ENCODE data around the gene NCCRP1. TPM values are rescaled to one million over a fixed set of nuclear protein-coding genes. Genes with fewer than 3 reads are reported as not detected.

The NCCRP1 gene
- total and polyA plus RNA-seq, 8 donors: 0.37 to 40.6 TPM; not detected in 6

DNA sequence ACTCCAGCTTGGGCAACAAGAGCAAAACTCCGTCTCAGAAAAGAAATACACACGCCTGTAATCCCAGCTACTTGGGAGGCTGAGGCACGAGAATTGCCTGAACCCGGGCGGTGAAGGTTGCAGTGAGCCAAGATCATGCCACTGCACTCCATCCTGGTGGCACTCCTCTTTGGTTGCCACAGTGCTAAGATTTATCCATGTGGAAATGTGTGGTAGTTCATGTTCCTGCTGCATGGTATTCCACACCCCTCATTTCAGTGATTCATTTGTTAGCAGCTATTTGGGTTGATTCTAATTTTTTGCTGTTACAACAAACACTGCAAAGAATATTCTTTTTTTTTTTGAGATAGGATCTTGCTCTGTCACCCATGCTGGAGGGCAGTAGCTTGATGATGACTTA, 35.9 kb downstream of the NCCRP1 start:
- no peak for DNase-seq
- H3K4me1 ChIP-seq: peaks cover 4 to 5% (median 4%) of the 10 kb centered on the region in 4 donors
- 81 to 95% (median 91%) methylated on average over 5 of the region's 5 CpGs for WGBS, 5 donors
- TF ChIP-seq POLR2AphosphoS5 (IDR thresholded peaks at IDR 0.05) (no peak), POLR2A (IDR thresholded peaks at IDR 0.05) (no peak), EP300 (IDR thresholded peaks at IDR 0.05) (no peak)
- TF ChIP-seq, protein P1, sequence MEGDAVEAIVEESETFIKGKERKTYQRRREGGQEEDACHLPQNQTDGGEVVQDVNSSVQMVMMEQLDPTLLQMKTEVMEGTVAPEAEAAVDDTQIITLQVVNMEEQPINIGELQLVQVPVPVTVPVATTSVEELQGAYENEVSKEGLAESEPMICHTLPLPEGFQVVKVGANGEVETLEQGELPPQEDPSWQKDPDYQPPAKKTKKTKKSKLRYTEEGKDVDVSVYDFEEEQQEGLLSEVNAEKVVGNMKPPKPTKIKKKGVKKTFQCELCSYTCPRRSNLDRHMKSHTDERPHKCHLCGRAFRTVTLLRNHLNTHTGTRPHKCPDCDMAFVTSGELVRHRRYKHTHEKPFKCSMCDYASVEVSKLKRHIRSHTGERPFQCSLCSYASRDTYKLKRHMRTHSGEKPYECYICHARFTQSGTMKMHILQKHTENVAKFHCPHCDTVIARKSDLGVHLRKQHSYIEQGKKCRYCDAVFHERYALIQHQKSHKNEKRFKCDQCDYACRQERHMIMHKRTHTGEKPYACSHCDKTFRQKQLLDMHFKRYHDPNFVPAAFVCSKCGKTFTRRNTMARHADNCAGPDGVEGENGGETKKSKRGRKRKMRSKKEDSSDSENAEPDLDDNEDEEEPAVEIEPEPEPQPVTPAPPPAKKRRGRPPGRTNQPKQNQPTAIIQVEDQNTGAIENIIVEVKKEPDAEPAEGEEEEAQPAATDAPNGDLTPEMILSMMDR (IDR thresholded peaks at IDR 0.05): no peak
- no peak overlapping the region for H3K27ac ChIP-seq
- H3K27me3 ChIP-seq: peaks cover 0 to 26% (median 0%) of the 10 kb centered on the region in 3 donors
- intact Hi-C loops (cut with DNase I; ENCODE audit: low total_unique reads): no loop called here
- H3K36me3 ChIP-seq: no peaks in the 10 kb centered on the region
- H3K4me3 ChIP-seq: no peak overlapping the region
- no peaks in the 10 kb centered on the region for H3K9me3 ChIP-seq

- H3K27me3 ChIP-seq: peaks cover 0 to 35% (median 0%) of the 10 kb centered on the region in 3 donors
- H3K4me1 ChIP-seq: peaks cover 7 to 11% (median 9%) of the 10 kb centered on the region in 4 donors
- no peaks in the 10 kb centered on the region for H3K36me3 ChIP-seq
- H3K9me3 ChIP-seq: no peaks in the 10 kb centered on the region
- no peak overlapping the region for H3K4me3 ChIP-seq
- peak; percentile 8 to 37 for DNase-seq
- no peak overlapping the region for H3K27ac ChIP-seq
- TF ChIP-seq POLR2A (IDR thresholded peaks at IDR 0.05) (no peak), POLR2AphosphoS5 (IDR thresholded peaks at IDR 0.05) (no peak), EP300 (IDR thresholded peaks at IDR 0.05) (no peak)
- WGBS, 5 donors: 60 to 85% (median 78%) methylated on average over 7 to 12 of the region's 12 CpGs
- intact Hi-C loops (cut with DNase I; ENCODE audit: low total_unique reads): no loop called here
Measured at GRCh38 chr19:39236527-39236926, 39.8 kb downstream of the NCCRP1 start.

- Histone ChIP-seq H3K9me3 (no peaks in the 10 kb centered on the region), H3K36me3 (no peaks in the 10 kb centered on the region), H3K4me3 (peak overlapping the region in 1 of 4 donors; percentile 16), H3K4me1 (peaks cover 7 to 11% (median 9%) of the 10 kb centered on the region in 4 donors), H3K27me3 (peaks cover 0 to 35% (median 0%) of the 10 kb centered on the region in 3 donors), H3K27ac (peak overlapping the region; percentile 15 to 72 (median 59))
- TF ChIP-seq EP300 (IDR thresholded peaks at IDR 0.05) (no peak), POLR2A (IDR thresholded peaks at IDR 0.05) (no peak), POLR2AphosphoS5 (IDR thresholded peaks at IDR 0.05) (peak in 2 of 3 donors; percentile 58 to 66)
- peak; percentile 92 to 93 for DNase-seq
- 32 to 36% (median 33%) methylated on average over 21 to 22 of the region's 22 CpGs for WGBS, 5 donors
- intact Hi-C loops (cut with DNase I; ENCODE audit: low total_unique reads): no loop called here
Measured at GRCh38 chr19:39237200-39238184, 40.7 kb downstream of the NCCRP1 start.

- H3K4me3 ChIP-seq: no peak overlapping the region
- no peak for TF ChIP-seq EP300 (IDR thresholded peaks at IDR 0.05)
- no peak for TF ChIP-seq POLR2AphosphoS5 (IDR thresholded peaks at IDR 0.05)
- no peak for TF ChIP-seq POLR2A (IDR thresholded peaks at IDR 0.05)
- TF ChIP-seq, protein P1 (IDR thresholded peaks at IDR 0.05): no peak
- 81 to 92% (median 86%) methylated on average over 6 of the region's 6 CpGs for WGBS, 5 donors
- no peak for DNase-seq
- no peaks in the 10 kb centered on the region for H3K36me3 ChIP-seq
- peaks cover 0 to 37% (median 0%) of the 10 kb centered on the region in 3 donors for H3K27me3 ChIP-seq
- intact Hi-C loops (cut with DNase I; ENCODE audit: low total_unique reads): no loop called here
- H3K4me1 ChIP-seq: peaks cover 7 to 11% (median 9%) of the 10 kb centered on the region in 4 donors
- H3K27ac ChIP-seq: peak overlapping the region; percentile 15 to 72 (median 59)
- H3K9me3 ChIP-seq: no peaks in the 10 kb centered on the region
Measured at GRCh38 chr19:39238209-39238608, 41.4 kb downstream of the NCCRP1 start.

- Histone ChIP-seq H3K36me3 (no peaks in the 10 kb centered on the region), H3K4me3 (no peak overlapping the region), H3K4me1 (peaks cover 7 to 11% (median 9%) of the 10 kb centered on the region in 4 donors), H3K27ac (no peak overlapping the region), H3K9me3 (no peaks in the 10 kb centered on the region), H3K27me3 (peaks cover 0 to 45% (median 0%) of the 10 kb centered on the region in 3 donors)
- TF ChIP-seq POLR2AphosphoS5 (IDR thresholded peaks at IDR 0.05) (no peak), POLR2A (IDR thresholded peaks at IDR 0.05) (no peak), EP300 (IDR thresholded peaks at IDR 0.05) (no peak)
- TF ChIP-seq, protein P1 (IDR thresholded peaks at IDR 0.05): no peak
- WGBS, 5 donors: 85 to 93% (median 90%) methylated on average over 6 of the region's 6 CpGs
- intact Hi-C loops (cut with DNase I; ENCODE audit: low total_unique reads): no loop called here
- no peak for DNase-seq
Measured at GRCh38 chr19:39238944-39239343, 42.2 kb downstream of the NCCRP1 start.
